ENCODE data around the gene TFB1M.
A peak's percentile ranks its signal among the peaks of the same experiment; 100 is the strongest.
"Not testable (repeated sequence)": the region's sequence is repeated elsewhere in the genome, so short reads cannot be mapped to it uniquely, and the experiment has no call there.

The TFB1M gene

GRCh38 chr6:155240905-155241600 is 73.2 kb downstream of the TFB1M start:
- TF ChIP-seq, protein P1, sequence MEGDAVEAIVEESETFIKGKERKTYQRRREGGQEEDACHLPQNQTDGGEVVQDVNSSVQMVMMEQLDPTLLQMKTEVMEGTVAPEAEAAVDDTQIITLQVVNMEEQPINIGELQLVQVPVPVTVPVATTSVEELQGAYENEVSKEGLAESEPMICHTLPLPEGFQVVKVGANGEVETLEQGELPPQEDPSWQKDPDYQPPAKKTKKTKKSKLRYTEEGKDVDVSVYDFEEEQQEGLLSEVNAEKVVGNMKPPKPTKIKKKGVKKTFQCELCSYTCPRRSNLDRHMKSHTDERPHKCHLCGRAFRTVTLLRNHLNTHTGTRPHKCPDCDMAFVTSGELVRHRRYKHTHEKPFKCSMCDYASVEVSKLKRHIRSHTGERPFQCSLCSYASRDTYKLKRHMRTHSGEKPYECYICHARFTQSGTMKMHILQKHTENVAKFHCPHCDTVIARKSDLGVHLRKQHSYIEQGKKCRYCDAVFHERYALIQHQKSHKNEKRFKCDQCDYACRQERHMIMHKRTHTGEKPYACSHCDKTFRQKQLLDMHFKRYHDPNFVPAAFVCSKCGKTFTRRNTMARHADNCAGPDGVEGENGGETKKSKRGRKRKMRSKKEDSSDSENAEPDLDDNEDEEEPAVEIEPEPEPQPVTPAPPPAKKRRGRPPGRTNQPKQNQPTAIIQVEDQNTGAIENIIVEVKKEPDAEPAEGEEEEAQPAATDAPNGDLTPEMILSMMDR (IDR thresholded peaks at IDR 0.05; ENCODE audit: low read depth, low read length) = no peak
- in situ Hi-C loops (cut with HindIII; ENCODE audit: low sequenced_read_pairs) = no loop called here
- no peak overlapping the region for H3K4me3 ChIP-seq (ENCODE audit: low read depth, low read length)
- no peak for DNase-seq (ENCODE audit: low read depth, low spot score)

DNA sequence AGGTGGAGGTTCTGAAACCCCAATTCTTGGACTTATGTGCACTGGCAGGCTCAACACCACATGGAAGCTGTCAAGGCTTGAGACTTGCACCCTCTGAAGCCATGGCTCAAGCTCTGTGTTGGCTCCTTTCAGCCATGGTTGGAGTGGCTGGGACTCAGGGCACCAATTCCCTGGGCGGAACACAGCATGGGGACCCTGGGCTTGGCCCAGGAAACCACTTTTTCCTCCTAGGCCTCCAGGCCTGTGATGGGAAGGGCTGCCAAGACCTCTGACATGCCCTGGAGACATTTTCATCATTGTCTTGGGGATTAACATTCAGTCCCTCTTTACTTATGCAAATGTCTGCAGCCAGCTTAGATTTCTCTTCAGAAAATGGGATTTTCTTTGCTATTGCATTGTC is 76.7 kb downstream of the TFB1M start:
- TF ChIP-seq, protein P1 (IDR thresholded peaks at IDR 0.05; ENCODE audit: low read depth, low read length) = no peak
- in situ Hi-C loops (cut with HindIII; ENCODE audit: low sequenced_read_pairs) = no loop called here
- no peak overlapping the region for H3K4me3 ChIP-seq (ENCODE audit: low read depth, low read length)
- DNase-seq (ENCODE audit: low read depth, low spot score) = no peak

DNA sequence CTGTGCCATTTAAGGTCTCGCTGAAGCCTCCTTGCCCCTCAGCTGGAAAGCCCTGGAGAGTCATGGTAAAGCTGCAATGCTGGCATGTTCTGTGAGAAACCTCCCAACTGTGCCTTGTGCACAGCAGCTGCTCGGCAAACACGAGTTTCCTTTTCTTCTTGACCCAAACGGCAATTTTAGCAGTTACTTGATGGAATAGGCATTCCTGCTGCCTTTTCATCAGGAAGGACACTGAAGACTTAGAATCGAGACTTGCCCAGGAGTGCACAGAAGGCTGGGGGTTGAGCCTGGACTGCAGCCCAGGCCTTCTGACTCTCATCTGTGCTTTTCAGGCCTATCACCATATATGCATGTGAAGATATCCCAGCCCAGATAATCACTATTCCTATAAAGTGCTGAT is 79.2 kb downstream of the TFB1M start:
- in situ Hi-C loops (cut with HindIII; ENCODE audit: low sequenced_read_pairs) = no loop called here
- TF ChIP-seq, protein P1 (IDR thresholded peaks at IDR 0.05; ENCODE audit: low read depth, low read length) = no peak

DNA sequence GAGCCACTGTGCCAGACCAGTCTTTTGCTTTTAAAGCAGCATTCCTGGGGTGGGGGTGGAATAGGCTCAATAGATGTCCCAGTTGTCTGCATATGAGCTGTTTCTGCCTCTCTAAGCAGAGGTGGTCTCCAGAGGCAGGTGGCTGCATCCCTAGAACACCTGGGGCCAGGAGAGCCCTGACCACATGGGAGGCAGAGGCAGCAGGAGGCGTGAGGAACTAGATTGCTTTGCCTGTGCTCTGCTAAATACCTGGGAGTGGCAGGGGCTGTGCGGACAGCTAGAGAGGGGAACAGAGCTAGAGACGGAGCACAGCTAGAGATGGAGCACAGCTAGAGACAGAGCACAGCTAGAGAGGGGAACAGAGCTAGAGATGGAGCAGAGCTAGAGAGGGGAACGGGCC is 79.6 kb downstream of the TFB1M start:
- no peak for DNase-seq (ENCODE audit: low read depth, low spot score)

More for the DNA sequence above, 79.2 kb downstream of the TFB1M start:
- peak; percentile 10 for DNase-seq (ENCODE audit: low read depth, low spot score)
- no peak overlapping the region for H3K4me3 ChIP-seq (ENCODE audit: low read depth, low read length)

DNA sequence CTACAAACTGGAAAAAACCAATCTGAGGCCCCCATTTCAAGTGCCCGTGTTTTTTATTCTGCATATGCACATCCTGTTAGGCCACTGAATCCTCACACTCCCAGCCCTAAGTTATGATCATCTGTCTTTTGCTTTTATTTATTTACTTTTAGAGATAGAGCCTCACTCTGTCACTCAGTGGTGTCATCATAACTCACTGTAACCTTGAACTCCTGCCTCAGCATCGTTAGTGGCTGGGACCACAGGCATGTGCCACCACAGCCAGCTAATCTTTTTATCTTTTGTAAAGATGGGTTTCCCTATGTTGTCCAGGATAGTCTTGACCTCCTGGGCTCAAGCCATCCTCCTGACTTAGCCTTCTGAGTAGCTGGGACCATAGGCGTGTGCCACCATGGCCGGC is 80.1 kb downstream of the TFB1M start:
- DNase-seq (ENCODE audit: low read depth, low spot score) = no peak
- TF ChIP-seq, protein P1 (IDR thresholded peaks at IDR 0.05; ENCODE audit: low read depth, low read length) = no peak
- in situ Hi-C loops (cut with HindIII; ENCODE audit: low sequenced_read_pairs) = no loop called here
- no peak overlapping the region for H3K4me3 ChIP-seq (ENCODE audit: low read depth, low read length)

More for the DNA sequence above, 79.6 kb downstream of the TFB1M start:
- in situ Hi-C loops (cut with HindIII; ENCODE audit: low sequenced_read_pairs) = no loop called here
- H3K4me3 ChIP-seq (ENCODE audit: low read depth, low read length) = no peak overlapping the region
- TF ChIP-seq, protein P1 (IDR thresholded peaks at IDR 0.05; ENCODE audit: low read depth, low read length) = no peak

DNA sequence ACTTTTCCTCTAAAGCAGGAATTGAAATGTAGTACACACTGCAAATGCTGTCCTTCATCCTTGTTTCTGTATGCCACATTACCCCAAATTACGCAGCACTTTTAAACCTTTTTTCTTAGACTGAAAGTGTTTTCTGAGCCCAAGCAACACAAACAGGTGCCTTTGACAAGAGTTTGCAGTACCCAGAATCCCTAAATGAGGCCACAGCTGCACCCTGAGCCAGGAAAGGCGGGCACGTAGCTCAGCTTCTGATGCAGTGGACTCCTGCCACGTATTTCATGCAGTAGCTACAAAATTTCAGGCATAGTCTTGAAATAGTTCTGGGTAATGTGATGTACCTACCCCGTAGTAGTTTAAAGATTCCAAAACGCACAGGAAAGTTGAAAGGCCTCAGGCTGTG is 81.4 kb downstream of the TFB1M start:
- no peak for DNase-seq (ENCODE audit: low read depth, low spot score)
- in situ Hi-C loops (cut with HindIII; ENCODE audit: low sequenced_read_pairs) = no loop called here
- TF ChIP-seq, protein P1 (IDR thresholded peaks at IDR 0.05; ENCODE audit: low read depth, low read length) = no peak
- no peak overlapping the region for H3K4me3 ChIP-seq (ENCODE audit: low read depth, low read length)

DNA sequence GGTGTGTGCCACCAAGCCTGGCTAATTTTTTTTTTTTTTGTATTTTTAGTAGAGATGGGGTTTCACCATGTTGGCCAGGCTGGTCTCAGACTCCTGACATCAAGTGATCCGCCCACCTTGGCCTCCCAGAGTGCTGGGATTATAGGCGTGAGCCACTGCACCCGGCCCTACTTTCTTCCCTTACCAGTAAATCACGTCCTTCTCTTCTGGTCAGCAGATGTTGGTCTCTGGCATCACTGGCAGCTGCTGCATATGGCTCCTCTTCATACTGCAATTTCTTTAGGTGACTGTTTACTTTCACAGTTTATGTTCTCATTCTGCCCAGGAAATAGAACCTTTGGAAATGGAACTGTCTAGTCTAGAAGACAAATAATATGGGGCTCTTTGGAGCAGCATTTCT is 83.3 kb downstream of the TFB1M start:
- DNase-seq (ENCODE audit: low read depth, low spot score); H3K4me3 ChIP-seq (ENCODE audit: low read depth, low read length); in situ Hi-C loops (cut with HindIII; ENCODE audit: low sequenced_read_pairs): not testable (repeated sequence)

Measured in astrocyte of the spinal cord (primary cell).